ENCODE results near the gene QRFP.

QRFP gene

DNA sequence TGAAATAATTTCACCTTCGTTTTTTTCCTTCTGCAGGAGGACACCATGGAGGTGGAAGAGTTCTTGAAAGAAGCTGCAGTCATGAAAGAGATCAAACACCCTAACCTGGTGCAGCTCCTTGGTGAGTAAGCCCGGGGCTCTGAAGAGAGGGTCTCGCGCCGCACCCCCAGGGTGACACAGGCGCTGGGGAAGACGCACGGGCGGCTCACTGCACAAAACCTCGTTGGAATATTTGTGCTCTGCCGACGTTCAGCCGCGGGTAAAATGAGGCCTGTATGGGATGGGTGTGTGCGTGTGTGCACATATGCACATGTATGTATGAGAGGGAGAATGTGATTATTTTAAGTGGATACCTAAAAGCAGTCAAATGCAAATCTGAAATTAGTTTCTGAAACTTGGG lies 24.5 kb downstream of the QRFP start:
- DNase-seq (ENCODE audit: low spot score): no peak

DNA sequence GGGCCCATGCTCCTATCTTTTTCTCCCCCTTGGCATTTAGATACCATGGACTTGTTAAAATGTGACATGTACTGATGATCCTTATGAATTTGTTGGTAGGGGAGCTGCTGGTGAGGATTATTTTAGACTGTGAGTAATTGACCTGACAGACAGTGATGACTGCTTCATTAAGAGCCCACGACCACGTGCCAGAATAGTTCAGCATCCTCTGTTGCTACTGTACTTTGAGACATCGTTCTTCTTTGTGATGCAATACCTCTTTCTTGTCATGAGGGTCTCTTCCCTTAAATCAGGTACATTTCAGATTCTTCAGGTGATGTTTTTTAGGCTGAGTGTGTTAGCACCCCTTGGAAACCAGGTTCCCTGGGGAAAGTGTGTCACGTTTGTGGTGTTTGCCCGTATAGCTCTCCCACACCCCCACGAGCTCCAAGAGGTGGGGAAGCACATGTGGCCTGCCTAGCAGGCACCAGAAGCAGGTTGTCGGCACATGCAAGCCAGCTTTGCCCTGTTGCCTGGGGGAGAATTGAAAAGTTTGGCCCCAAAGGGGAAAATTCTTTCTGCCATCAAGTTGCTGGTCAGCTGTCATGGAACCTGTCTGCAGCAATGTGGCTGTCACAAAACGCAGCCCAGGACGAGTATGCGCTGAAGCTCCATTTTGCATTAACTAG lies 25.1 kb downstream of the QRFP start:
- DNase-seq (ENCODE audit: low spot score): no peak

DNA sequence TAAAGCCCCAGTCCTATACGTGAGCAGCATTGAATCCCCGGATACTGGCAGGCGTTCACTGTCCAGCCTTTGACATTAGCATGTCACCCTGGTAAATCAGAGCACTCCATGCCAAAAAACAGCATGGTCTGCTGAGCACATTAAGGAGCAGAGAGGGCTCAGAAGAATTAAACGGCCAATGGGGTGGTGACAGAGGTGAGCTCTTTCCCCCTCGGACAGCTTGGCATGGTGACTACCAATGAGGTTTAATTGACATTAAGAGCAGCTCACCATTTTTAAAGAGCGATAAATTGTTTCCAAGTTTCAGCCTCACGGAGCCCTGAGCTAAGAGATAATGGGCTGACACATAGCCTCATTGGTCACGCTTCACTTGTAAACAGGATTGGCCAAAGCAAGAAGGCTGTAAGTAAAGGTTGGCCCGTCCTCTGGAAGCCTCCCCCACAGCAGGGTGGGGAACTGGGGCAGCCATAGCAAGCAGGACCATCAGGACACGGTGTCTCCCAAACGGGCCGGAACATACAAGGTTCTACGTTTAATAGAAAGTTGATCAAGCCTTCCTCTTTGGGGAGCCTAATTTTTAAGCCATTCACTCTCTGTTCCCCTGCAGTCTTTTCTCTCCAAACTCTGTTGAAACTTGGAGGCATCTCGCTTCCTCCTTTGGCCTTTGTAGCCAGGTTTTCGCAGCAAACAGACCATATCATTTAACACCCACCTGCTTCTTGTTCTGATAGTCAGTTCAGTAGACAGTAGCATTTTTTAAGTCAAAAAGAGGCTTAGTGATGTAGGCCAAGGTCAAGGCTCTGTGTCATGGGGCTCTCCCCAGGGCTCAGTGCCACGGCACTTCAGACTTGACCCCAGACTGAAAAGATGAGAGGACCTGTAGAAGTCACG lies 25.9 kb downstream of the QRFP start:
- DNase-seq (ENCODE audit: low spot score): no peak

DNA sequence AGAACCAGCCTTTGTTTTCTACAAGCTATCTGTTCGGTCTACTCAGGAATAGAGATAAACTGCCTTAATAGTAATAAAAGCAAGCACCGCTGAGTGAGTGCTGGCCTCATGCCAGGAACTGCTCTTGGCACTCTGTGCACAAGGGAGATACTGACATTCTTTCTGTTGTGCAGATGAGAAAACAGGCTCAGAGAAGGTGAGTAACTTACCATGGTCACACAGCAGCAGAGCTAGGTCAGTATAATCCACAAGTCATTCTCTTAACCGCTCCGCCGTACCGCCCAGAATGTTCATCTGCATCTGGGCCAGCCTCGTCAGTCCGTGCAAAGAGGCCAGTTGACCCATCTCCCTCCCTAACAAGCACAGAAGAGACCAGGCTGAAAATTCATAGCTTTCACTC lies 27.4 kb downstream of the QRFP start:
- no peak for DNase-seq (ENCODE audit: low spot score)

DNA sequence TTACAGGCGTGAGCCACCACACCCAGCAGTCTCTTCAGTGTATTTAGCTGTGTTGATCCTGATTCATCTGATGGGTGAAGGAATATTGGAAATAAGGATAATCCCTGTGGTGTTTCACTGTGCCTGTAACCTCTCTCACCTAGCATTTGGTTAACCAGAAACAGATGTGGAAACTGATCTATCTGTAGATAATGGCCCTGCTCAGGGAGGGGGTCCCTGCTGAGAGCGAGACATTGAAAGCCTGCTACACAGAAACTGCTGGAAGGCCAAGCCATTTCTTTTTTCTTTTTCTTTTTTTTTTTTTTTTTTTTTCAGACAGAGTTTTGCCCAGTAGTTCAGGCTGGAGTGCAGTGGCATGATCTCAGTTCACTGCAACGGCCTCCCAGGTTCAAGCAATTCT lies 28.4 kb downstream of the QRFP start:
- peak; percentile 87 for DNase-seq (ENCODE audit: low spot score)

DNA sequence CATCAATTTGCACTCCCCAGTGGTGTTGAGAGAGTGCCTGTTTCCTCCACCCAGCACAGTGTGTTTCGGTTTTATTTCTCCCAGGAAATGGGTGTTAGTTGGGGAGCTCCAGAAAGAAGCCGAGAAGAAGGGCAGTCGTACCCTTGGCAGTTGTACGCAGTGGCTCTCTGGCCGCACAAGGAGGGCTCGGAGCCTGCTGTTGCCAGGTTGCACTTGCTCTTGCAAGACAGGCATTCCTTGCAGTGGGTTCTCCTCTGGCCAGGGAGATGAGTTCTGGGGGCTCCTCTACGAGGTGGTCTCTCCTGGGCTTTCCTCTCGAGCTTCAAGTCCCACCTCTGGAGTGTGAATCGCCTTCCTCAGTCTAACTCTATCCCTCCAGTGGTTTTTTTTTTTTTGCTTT lies 29.1 kb downstream of the QRFP start:
- no peak for DNase-seq (ENCODE audit: low spot score)

DNA sequence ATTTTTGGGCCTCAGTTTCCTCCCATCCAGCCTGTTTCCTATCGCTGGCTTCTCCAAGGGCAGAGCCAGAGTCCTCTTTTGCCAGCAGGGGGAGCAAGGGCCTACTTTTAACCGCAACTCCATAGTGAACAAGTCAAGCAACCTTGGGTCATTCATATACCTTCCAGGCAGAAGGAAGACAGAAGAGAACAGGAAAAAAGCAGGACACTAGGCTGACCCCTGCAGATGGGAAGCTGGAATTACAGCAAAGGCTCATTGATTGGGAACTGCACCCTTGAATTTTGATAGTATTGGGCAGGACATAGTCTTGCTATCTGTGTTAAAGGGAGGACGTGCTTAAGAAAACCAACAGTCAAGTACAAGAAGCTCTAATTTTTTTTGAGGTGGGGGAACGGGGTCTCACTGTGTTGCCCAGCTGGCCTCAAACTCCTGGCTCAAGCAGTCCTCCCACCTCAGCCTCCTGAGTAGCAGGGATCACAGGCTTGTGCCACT lies 30.1 kb downstream of the QRFP start:
- peak; percentile 92 for DNase-seq (ENCODE audit: low spot score)

DNA sequence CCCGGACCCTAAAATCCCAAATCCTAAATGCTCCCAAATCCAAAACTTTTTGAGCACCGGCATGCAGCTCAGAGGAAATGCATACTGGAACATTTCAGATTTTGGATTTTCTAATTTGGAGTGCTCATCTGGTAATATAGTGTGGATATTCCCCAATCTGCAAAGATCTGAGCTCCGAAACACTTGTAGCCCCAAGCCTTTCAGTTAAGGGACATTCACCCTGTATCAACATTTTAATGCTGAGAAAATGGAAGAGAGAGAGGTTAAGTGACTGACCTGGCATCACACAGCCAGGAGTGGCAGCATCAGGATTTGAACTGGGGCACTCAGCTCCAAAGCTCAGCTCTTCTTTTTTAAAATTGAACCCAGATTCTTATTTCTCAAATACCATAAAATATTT lies 30.7 kb downstream of the QRFP start:
- no peak for DNase-seq (ENCODE audit: low spot score)

DNA sequence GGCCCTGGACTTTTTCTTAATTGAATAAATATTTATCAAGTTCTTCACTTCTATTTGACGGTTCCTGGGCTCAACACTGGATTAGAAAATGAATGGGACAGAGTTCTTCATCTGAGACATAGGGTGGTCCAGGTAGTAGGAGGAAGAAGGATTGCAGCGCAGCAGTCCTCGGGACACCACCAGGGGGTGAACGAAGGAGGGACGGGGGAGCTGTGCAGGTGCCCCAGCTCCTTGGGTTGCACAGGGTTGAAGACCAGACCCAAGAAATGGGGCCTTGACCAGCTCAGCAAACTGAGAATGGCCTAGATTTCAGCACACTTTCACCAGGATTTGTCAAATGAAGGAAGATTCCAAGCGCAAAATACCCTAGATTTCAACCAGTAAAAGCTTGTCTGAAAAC lies 32.1 kb downstream of the QRFP start:
- DNase-seq (ENCODE audit: low spot score): no peak

DNA sequence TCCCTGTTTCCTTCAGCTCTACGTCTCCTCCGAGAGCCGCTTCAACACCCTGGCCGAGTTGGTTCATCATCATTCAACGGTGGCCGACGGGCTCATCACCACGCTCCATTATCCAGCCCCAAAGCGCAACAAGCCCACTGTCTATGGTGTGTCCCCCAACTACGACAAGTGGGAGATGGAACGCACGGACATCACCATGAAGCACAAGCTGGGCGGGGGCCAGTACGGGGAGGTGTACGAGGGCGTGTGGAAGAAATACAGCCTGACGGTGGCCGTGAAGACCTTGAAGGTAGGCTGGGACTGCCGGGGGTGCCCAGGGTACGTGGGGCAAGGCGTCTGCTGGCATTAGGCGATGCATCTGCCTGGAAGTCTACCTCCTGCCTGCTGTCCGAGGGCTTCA lies 33.9 kb downstream of the QRFP start:
- DNase-seq (ENCODE audit: low spot score): no peak

DNA sequence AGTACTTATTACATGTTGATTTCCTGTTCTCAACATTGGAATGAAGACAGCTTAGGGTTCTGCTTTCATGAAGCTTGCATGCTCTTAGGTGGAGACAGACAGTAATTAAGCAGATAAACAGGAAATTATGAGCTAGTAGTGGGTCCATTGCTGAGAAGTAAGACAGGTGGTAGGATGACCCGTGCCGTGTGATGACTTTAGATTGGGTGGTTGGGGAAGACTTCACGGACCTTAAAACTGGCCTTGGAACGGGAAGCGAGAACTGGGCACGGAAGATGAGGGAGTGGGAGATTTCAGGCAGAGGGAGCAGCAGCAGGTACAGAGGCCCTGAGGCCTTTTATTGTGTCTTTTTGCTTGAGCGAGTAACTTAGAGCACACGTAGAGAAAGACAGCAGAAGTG lies 34.4 kb downstream of the QRFP start:
- DNase-seq (ENCODE audit: low spot score): no peak

DNA sequence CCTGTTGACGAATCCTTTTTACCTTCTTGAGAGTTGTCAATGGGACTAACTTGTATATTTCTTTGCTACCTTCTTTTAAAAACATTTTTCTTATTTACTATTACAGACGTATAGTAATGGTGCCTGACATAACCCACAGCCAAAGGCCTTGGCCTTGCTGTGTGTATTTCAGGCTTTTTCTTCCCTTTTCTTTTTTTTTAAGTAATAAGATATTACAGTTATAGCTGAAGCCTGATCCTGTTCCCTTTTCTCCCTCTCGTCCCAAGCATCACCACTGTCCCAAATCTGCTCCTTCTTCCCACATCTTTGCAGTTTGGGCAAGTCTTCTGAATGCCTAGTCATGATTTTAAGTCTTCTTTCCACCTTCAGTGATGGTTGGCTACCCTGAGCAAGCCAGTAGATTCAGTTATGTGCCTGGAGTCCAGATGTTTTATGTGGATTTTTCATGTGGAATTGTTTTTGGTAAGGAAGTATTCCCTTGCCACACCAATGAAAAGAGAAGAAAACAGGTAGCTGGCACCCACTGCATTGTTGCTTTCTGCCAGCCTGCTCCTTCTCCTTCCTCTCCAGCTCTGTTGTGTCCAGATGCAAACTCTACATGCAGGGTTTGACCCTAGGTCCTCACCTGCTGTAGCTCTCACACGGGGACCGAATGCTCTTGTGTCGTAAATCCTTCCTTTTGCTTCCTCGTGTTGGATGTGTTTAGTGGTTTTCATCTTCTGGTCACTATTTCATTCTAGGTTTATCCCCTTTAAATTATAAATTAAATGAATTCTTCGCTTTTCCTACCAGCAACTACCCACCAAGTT lies 35.0 kb downstream of the QRFP start:
- no peak for DNase-seq (ENCODE audit: low spot score)

DNA sequence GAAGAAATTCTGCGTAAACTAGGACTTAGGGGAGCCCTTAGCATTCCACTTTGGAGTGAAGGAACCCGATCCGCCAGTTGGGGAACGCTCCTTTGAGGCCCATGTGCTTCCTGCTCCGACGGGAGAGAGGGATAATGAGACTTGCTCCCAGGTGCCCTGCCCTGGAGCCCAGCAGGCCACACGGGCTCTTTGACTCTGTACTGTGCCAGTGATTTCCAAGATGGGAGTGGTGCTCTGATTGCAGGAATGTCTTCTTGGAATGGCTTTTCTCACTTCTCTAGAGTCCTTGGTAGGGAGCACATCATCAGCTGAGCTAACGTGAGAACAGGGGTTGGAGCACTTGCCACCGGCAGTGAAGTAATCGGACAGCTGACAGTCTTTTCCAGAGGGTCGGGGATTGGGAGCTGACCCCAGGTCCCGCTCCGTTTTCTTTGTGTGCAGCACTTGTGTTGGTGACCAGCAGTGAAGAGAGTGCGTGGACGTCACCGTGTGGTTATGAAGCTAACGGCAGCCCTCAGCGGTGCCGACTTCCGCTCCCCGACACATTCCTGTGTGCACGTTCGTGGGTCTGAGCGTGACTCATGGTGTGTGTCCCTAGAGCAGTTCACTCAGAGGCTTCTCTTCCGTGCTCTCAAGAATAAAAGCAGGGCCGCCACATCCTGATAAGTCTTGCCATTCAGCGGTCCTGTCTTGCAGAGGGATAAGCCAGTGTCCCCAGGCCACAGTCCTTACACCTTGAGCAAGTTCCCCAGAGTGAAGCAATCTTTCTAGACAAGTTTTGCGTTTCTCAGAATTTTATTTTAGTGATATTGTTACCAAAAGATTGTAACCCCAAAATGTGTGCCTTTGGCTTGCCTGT lies 35.9 kb downstream of the QRFP start:
- DNase-seq (ENCODE audit: low spot score): no peak

DNA sequence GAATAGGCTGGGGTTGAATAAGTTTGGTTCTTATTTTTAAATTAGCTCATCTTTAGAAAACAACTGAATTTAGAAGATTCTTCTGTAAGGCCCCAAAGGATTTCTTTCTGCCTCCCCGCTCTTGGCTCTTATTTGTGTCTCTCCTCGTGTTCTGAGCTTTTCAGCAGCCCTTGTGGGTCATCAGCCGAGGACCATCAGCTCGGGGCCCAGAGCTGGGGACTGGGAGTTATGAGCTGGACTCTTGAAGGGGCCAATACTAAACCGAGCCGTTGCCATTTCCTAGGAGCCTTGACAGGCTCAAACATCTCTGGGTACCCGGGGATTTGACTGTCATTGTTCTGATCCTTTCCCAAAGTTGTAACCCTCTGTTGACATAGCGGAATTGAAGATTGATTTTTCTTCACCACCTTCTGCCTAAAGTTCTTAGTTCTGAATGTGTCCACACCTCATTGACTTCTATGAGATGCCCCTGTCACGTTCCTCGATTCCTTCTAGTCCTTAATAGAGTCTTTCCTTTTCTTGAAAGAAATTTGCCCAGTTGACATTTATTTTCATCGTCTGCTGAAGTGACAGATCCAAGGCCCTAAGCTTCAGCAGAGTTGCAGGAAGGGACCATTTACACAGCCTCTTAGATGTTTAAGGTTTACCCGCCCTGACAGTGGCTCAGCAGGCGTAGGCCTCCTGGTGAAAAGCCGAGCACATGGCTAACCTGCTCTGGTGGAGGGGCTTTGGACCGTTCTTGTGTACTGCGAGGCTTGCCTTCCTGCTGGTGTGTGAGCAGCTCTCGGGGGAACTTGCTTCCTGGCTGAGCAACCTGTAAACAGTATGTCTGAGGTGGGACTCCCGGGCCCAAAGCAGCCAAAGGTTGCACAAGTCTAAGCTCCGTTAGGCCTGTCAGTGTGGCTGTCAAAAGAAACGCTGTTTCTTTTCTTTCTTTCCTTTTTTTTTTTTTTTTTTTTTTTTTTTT lies 37.6 kb downstream of the QRFP start:
- no peak for DNase-seq (ENCODE audit: low spot score)

DNA sequence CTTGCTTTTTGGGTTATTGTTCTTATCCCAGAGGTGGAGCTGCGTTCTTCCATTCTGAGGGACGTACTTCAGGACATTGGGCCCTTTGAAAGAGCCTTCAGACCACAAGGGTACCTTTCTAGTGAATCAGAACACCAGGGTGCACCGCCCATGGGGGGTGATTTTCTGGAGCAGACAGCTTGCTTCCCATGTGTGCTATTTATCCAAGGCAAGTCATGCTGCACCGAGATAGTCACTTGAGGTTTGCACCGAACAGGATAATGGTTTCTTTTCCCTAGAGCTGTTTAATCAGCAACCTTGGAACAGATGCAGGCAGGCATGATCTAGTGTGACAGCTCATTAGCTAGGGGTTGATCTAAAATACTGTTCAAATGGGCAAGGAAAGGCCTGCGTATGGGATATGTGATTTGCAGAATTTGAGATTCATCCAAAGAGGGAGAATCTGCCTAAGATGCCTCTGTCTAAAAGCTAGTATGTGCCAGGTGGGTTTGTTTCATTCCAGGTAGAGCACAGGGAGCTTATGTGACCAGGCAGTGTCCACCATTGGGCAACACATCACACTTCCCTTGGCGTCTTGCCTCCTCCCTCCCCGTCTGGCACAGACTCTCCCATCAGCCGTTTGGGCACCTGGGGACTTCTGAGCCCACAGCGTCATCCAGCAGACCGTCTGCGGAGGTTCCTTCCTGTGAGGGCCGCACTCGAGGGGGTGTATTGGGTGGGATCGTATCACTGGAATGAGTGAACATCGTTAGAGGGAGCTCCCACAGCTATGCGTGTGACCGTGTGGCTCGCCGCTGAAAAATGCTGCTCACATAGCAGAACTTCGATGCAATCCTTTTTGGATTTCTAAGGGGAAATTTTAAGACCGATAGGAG lies 38.5 kb downstream of the QRFP start:
- no peak for DNase-seq (ENCODE audit: low spot score)

DNA sequence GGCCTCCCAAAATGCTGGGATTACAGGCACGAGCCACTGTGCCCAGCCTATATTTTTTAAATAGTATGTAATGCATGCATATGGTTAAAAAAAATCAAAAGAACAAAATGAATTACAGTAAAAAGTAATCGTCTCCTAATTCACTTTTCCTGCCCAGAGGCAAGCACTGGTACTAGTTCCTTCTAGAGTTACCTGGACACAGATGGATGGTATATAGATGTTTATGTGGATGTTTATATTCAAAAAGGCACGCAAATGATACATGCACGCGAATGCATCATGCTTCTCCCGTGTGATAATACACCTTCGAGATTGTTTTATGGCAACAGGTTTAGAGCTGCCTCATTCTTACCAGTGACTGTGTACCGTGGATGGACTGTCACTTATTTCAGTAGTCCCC lies 40.1 kb downstream of the QRFP start:
- DNase-seq (ENCODE audit: low spot score): no peak

DNA sequence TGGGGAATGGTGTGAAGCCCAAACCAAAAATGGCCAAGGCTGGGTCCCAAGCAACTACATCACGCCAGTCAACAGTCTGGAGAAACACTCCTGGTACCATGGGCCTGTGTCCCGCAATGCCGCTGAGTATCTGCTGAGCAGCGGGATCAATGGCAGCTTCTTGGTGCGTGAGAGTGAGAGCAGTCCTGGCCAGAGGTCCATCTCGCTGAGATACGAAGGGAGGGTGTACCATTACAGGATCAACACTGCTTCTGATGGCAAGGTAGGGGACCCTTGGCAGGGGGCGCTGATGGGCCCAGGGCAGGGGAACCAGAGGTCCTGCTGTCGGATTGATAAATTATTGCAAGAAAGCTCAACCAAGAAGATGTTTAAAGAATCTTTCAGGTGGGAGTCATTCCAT lies 41.8 kb downstream of the QRFP start:
- DNase-seq (ENCODE audit: low spot score): no peak

DNA sequence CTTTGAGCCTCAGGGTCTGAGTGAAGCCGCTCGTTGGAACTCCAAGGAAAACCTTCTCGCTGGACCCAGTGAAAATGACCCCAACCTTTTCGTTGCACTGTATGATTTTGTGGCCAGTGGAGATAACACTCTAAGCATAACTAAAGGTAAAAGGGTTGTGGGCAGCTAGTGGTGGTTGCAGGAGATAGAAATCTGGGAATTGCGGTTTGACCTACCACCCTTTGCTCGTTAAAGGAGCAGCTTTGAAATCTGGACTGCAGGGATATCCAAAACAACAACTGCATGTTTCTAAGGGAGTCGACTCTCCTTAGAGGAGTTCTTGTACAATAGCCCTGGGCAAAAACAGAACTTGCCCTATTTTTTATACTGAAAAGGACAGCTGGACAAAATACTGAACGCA lies 42.5 kb downstream of the QRFP start:
- DNase-seq (ENCODE audit: low spot score): no peak

DNA sequence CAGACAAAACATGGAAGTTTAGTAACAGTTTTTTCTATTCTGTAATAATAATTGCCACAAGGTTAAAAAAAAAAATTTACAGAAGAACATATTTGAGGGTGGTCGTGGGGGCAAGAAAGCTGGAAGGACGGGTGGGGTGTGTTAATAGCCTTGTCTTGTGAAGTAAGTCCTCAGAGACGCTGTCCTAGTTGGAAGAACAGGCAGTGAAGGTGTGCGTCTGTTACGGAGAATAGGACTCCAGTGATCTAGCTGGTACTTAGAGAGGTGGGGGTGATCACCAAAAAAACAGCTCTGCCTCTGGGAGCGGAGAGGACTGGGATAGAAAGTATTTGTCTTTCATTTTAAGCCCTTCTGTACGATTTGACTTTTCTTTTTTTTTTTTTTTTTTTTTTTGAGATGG lies 43.8 kb downstream of the QRFP start:
- no peak for DNase-seq (ENCODE audit: low spot score)

Measured in SK-N-DZ (cell line).